NCI-H526 treated with DMSO at 0.1 percent for 48 hours (cell line): ENCODE results near the gene SH3PXD2A.
"Not testable (repeated sequence)": the region's sequence is repeated elsewhere in the genome, so short reads cannot be mapped to it uniquely, and the experiment has no call there.

ENCODE experiments used
- DNase-seq: peaks from one replicate; lab custom pipeline; 2025; lab: John Stamatoyannopoulos, UW

The SH3PXD2A gene

GRCh38 chr10:103834436-103835095 lies 20.8 kb downstream of the SH3PXD2A start:
- no peak for DNase-seq

GRCh38 chr10:103833731-103834365 lies 21.5 kb downstream of the SH3PXD2A start:
- DNase-seq = no peak

- DNase-seq = no peak
Measured at GRCh38 chr10:103832806-103833205, 22.6 kb downstream of the SH3PXD2A start.

DNA sequence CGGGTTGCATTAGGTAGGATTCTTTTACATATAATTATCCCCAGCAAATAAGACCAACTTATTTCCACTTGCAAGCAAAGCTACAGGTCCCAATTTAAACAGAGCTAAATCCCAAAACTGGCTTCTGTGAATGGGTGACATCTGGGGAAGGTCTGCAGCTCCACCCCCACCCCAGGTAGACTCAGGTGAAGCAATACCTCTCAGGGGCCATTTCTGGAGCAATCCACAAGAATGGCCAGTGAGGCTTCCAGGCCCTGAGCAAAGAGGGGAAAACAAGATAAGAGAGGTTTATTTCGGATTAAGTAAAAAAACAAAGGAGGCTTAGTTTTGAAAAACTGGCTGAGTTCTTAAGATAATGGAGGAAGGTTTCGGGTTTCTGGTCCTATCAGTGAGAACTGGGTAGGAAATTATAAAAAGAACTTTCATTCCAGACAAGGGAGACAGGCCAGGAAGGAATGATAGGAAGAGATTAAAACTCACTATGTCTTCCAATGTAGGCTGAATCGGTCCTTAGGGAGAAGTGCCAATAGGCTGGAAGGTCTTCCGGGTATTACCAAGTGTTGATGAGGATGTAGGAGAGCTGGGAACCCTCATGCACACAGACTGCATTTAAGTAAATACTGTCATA lies 25.4 kb downstream of the SH3PXD2A start:
- DNase-seq = no peak

DNA sequence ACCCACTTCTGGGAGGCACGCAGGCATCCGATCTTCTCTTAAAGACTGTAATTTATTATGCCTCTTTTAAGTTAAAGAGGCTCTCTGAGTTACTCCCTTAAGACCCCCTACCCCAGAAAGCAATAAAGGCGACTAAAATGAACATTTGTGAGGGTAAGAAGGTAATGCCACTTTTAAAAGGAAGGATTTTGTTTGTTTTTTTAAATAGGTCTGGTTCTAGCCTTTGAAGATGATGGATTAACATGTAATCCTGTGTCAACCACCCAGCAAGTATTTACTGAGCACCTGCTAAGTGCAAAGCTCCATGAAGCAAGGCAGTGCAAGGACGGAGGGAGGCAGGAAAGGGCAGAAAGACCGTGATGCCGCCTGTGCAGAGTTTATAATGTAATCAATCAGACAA lies 26.1 kb downstream of the SH3PXD2A start:
- DNase-seq = no peak

GRCh38 chr10:103828587-103829197 lies 26.7 kb downstream of the SH3PXD2A start:
- DNase-seq = peak; percentile 42

GRCh38 chr10:103828107-103828506 lies 27.3 kb downstream of the SH3PXD2A start:
- DNase-seq = no peak

- DNase-seq = no peak
Measured at GRCh38 chr10:103826885-103827284, 28.5 kb downstream of the SH3PXD2A start.

DNA sequence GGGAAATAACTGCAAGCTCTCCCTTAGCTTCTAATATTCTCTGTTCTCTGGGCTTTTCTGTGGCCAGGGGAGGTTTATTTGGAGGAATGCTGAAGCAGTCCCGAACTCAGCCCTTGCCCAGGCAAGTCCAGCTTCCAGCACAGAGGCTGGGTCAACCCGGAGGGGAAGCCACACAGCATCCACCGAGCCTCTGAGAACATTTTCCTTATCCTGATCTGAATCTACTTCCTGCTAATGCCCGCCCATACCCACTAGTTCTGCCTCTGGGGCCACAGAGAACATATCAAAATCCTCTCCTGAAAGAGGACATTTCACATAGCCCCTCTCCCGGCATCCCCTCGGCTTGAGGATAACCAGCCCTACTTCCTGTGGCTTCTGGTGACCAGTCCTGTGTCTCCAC lies 31.1 kb downstream of the SH3PXD2A start:
- DNase-seq = no peak

DNA sequence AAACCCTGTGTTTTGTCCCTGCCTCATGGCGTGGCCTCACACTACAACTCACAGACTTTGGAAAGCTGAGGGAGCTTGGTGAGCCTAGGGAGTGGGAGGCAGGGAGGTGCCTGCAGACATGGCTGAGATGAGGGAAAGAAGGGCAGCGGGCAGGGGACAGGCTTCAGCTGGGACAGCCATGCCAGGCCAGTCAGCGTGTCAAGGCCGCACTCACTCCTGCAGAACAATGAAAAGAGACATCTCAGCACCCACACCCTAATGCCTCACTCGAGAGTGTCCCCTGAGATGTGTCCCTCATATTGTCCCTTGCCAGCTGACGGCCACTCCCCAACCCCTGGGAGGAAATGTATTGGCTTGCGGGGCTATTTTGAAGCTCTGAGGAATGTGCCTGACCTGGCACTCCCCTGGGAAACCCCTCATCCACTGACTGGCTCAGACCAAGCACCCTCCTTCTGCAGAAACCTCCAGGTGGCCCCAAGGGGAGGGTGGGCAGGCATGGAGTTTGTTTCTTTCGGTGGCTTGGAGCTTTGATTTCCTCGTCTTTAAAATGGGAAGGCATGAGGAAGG lies 31.6 kb downstream of the SH3PXD2A start:
- no peak for DNase-seq

DNA sequence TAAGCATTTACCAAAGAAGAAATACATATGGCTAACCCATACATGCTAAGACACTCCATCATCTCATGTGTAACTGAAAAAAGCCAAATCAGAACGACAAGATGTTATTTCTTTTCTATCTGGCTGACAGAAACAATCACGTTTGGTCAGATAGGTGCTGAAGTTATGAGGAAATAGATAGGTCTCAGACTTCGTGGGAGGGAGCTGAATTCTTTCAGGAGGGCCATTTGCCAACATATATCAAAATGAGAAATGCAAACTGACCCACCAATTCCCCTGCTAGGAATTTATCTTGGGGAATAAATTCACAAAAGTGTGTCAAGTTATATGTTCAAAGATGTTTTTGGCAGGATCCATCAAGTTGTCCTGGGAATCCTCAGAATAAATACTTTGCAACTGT lies 32.6 kb downstream of the SH3PXD2A start:
- no peak for DNase-seq

GRCh38 chr10:103822107-103822716 lies 33.2 kb downstream of the SH3PXD2A start:
- no peak for DNase-seq

DNA sequence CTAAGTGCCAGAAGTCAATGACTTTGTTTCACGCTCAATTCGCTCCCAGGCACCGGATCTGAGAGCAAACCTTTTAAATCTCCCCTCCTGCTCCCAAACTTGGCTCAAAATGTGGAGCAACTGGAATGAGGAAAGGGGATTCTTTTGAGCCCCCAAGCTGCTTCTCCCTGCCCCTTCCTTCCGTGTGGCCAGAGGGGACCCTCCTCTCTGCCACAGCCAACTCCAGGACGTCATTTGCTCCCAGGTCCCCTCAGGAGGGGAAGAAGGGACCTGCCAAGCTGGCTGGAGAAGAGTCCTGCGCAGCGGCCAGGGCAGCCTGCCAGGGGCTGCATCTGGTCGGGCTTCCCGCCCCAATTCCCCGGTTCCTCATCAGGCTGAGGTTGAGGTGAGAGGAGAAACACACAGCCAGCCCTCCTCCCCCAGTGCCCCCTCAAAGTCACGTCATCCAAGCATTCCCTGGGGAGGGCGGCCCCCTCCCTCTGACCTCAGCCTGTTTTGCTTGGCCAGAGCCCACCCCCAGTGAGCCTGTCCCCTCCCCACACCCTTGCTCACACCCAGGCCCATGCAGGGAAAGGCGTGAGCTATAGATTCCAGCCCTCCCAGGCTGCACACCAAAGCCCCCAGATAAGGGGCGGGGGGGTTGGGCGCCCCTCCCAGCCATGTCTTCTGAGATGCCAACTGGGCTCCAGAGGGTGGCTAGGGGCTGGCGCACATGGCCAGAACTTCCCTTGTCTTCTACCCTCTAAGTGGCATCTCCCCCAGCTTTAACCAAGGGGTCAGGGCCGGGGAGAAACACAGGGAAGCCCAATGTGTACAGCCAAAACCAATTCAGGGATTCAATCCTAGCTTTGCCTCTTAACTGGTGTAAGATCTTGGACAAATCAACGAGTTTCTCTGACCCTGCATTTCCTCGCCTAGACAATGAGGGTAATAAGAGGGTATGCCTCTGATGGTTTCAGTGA lies 35.0 kb downstream of the SH3PXD2A start:
- no peak for DNase-seq

GRCh38 chr10:103819493-103819892 lies 35.9 kb downstream of the SH3PXD2A start:
- DNase-seq = no peak

DNA sequence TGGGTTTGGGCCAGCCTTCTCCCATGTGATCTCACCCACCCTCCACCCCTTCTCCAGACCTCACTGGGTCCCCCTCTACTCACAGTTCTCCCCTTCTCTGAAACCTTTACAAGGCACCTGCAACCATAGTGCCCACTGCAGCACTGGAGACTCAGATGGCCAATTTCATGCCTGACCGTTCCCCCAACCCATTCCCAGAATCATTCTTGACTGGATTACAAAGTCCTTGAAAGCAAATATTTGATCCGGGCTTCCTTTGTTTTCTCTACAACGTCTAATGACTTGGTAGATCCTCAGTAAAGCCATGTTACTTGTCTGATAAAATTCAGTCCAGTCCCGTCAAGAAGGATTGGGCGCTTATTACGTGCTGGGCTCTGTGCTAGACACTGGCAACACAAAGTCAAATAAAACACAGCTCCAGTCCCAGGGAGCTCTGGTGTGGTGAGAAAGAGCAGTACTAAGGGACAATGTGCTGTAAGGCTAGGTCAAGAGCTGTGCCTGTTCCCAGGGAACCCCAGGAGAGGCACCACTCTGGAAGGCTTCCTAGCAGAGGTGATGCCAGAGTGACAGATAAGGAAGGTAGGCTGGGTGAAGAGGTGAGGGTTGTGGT lies 36.5 kb downstream of the SH3PXD2A start:
- DNase-seq = no peak

DNA sequence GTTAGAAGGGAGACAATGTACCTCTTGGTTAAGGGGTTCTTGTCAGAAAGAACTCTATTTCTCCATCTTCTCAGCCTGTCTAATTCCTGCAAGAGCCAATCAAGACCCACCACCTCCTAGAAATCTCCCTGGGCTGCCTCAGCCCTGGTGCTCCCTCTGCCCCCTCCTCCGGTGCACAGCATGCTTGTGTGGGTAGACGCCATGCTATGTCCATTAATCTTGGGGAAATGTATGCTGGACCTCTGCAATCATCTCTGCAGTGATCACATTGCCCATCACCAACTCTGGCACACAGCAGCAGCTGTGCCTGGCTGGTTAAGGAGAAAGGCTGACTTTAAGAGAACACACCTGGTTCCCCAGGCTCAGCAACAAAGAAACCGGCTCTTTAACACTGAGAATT lies 37.3 kb downstream of the SH3PXD2A start:
- no peak for DNase-seq

- DNase-seq = no peak
Measured at GRCh38 chr10:103816431-103816830, 38.9 kb downstream of the SH3PXD2A start.

GRCh38 chr10:103814626-103815370 lies 40.6 kb downstream of the SH3PXD2A start:
- DNase-seq = no peak

- DNase-seq = no peak
Measured at GRCh38 chr10:103814105-103814504, 41.3 kb downstream of the SH3PXD2A start.

DNA sequence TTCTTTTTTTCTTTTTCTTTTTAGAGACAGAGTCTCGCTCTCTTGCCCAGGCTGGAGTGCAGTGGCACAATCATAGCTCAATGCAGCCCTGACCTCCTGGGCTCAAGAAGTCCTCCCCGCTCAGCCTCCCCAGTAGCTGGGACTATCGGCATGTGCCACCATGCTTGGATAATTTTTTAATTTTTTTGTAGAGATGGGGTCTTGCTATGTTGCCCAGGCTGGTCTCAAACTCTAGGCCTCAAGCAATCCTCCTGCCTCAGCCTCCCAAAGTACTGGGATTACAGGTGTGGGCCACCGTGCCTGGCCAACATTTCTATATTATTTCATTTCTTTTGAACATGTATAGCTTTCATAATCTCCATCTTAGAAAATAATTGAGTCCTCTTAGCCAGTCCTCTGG lies 42.1 kb downstream of the SH3PXD2A start:
- DNase-seq = not testable (repeated sequence)
